CD4-positive, alpha-beta memory T cell (primary cell): ENCODE results near the gene RPP14. TPM values are rescaled to one million over a fixed set of nuclear protein-coding genes. Genes with fewer than 3 reads are reported as not detected.
A peak's percentile ranks its signal among the peaks of the same experiment; 100 is the strongest.

Experiments used
- CTCF ChIA-PET: fragments of 350-600 bp; sonication (Branson Sonifier 250); formaldehyde crosslinking; loops from one replicate; lab custom pipeline; 2021; ENCODE audit warnings: inconsistent platforms; ENCODE audit not compliant: partially characterized antibody; lab: Charles Lee
- POLR2A ChIA-PET: fragments of 350-600 bp; sonication (Branson Sonifier 250); formaldehyde crosslinking; loops from one replicate; lab custom pipeline; 2021; ENCODE audit not compliant: partially characterized antibody; lab: Charles Lee
- DNase-seq, 5 donors: peaks; one replicate each; pipeline versions ENCODE4 v3.0.0 to v3.0.0-alpha.2; 2020 to 2022; ENCODE audit warnings: mixed read lengths in 1 of 5
- H3K27ac ChIP-seq: one replicate; pipeline ENCODE4 v1.7.0; 2013; ENCODE audit warnings: low read depth, low read length
- H3K27me3 ChIP-seq: 2 replicates; pipeline ENCODE4 v1.7.0; 2013; ENCODE audit warnings: mild to moderate bottlenecking, low read length, moderate library complexity; ENCODE audit not compliant: insufficient read depth
- H3K36me3 ChIP-seq: 2 replicates; pipeline ENCODE4 v1.7.0; 2013; ENCODE audit warnings: mild to moderate bottlenecking, low read length, moderate library complexity; ENCODE audit not compliant: insufficient read depth
- H3K4me1 ChIP-seq: 2 replicates; pipeline ENCODE4 v1.7.0; 2013; ENCODE audit warnings: mild to moderate bottlenecking, low read length, moderate library complexity; ENCODE audit not compliant: insufficient read depth
- H3K4me3 ChIP-seq, 2 donors: one replicate each; pipeline ENCODE4 v1.7.0; 2013; ENCODE audit warnings: low read length in 2 of 2, mild to moderate bottlenecking in 1 of 2
- H3K9me3 ChIP-seq, 2 donors: one replicate each; pipeline ENCODE4 v1.7.0; 2013; ENCODE audit warnings: low read length in 2 of 2, control low read depth in 1 of 2; ENCODE audit not compliant: control insufficient read depth in 1 of 2
- H3K27ac Mint-ChIP-seq, 7 donors: one replicate each; pipeline ENCODE4 v1.8.0; 2020 to 2021; ENCODE audit warnings: mixed read lengths in 7 of 7, mild to moderate bottlenecking in 6 of 7, inconsistent platforms in 3 of 7, moderate library complexity in 3 of 7
- H3K27me3 Mint-ChIP-seq, 2 donors: one replicate each; pipeline ENCODE4 v1.8.0; 2020 to 2021; ENCODE audit warnings: mixed read lengths in 2 of 2
- H3K36me3 Mint-ChIP-seq, 2 donors: one replicate each; pipeline ENCODE4 v1.8.0; 2020 to 2021; ENCODE audit warnings: mixed read lengths in 2 of 2, inconsistent platforms in 1 of 2, mild to moderate bottlenecking in 1 of 2
- H3K4me1 Mint-ChIP-seq, 4 donors: one replicate each; pipeline ENCODE4 v1.8.0; 2020 to 2021; ENCODE audit warnings: mixed read lengths in 4 of 4, mild to moderate bottlenecking in 1 of 4
- H3K4me3 Mint-ChIP-seq, 8 donors: one replicate each; pipeline ENCODE4 v1.8.0; 2020 to 2021; ENCODE audit warnings: mixed read lengths in 8 of 8, mild to moderate bottlenecking in 7 of 8, moderate library complexity in 6 of 8, inconsistent platforms in 3 of 8
- H3K9me3 Mint-ChIP-seq, 8 donors: one replicate each; pipeline ENCODE4 v1.8.0; 2020 to 2021; ENCODE audit warnings: mixed read lengths in 8 of 8, mild to moderate bottlenecking in 5 of 8, inconsistent platforms in 3 of 8, moderate library complexity in 1 of 8
- intact Hi-C: fragments of 100-400 bp; cut with micrococcal nuclease; formaldehyde crosslinking; loops from one replicate; pipeline ENCODE4 v1.15.1; 2023
- polyA plus RNA-seq, 2 donors: library from polyadenylated mRNA; unstranded; fragments of 300-500 nt; fragmentation: Illumina TruSeq; gene quantifications; one replicate each; pipeline ENCODE4 v1.2.3, GENCODE V29; 2021
- total RNA-seq, 2 experiments: library from RNA; stranded (reverse); gene quantifications; one replicate each; pipeline ENCODE4 v1.2.3, GENCODE V29; 2021

The RPP14 gene
- total and polyA plus RNA-seq, 4 experiments from 2014 or later: 6.1 to 15.4 (median 10.7) TPM

DNA sequence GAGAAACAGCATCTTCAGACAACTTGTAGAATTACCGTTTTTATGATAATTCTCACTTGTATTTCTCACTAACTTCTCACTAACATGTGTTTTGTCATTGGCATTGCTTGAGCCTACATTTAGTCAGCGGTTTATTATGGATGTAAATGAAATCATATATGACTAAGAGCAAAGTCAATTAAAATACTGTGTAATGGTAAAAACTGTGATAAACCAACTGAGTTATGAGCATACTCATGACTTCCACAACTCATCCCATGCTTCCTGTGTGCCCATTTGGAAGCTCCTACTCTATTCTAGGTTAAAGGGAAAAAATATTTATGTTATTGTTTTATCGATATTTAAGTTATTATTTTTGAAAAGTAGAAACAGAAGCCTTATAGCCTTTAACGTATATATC, 39.4 kb downstream of the RPP14 start:
- Mint-ChIP-seq H3K36me3 (peaks cover 12 to 17% of the 10 kb centered on the region in 2 donors), H3K4me3 (no peak overlapping the region), H3K4me1 (peaks cover 16 to 26% (median 20%) of the 10 kb centered on the region in 4 donors), H3K27ac (no peak overlapping the region), H3K27me3 (no peaks in the 10 kb centered on the region), H3K9me3 (no peaks in the 10 kb centered on the region)
- peaks cover 9% of the 10 kb centered on the region for H3K4me1 ChIP-seq
- DNase-seq: no peak
- intact Hi-C loops: no loop called here
- H3K4me3 ChIP-seq: no peak overlapping the region
- ChIA-PET CTCF (no interaction called here), POLR2A (no interaction called here)
- H3K27ac ChIP-seq: no peak overlapping the region
- no peaks in the 10 kb centered on the region for H3K27me3 ChIP-seq
- H3K9me3 ChIP-seq: no peaks in the 10 kb centered on the region
- H3K36me3 ChIP-seq: no peaks in the 10 kb centered on the region

- no peaks in the 10 kb centered on the region for H3K9me3 ChIP-seq
- DNase-seq: no peak
- H3K27ac Mint-ChIP-seq: peak overlapping the region in 1 of 7 donors; percentile 19
- no peak overlapping the region for H3K4me3 ChIP-seq
- H3K27me3 Mint-ChIP-seq: no peaks in the 10 kb centered on the region
- CTCF ChIA-PET: interaction anchor here (1.1 kb wide), 1 partner anchor 11 kb away, joined by 5 read pairs; no protein-coding TSS in a partner anchor
- POLR2A ChIA-PET: no interaction called here
- intact Hi-C loops: no loop called here
- no peaks in the 10 kb centered on the region for H3K36me3 ChIP-seq
- H3K36me3 Mint-ChIP-seq: peaks cover 6 to 11% of the 10 kb centered on the region in 2 donors
- no peak overlapping the region for H3K4me3 Mint-ChIP-seq
- no peaks in the 10 kb centered on the region for H3K9me3 Mint-ChIP-seq
- no peaks in the 10 kb centered on the region for H3K27me3 ChIP-seq
- no peak overlapping the region for H3K27ac ChIP-seq
- H3K4me1 ChIP-seq: peaks cover 9% of the 10 kb centered on the region
- H3K4me1 Mint-ChIP-seq: peaks cover 18 to 33% (median 25%) of the 10 kb centered on the region in 4 donors
Observed at GRCh38 chr3:58346368-58346767, 40.3 kb downstream of the RPP14 start.

- Histone ChIP-seq H3K36me3 (no peaks in the 10 kb centered on the region), H3K27me3 (no peaks in the 10 kb centered on the region), H3K9me3 (no peaks in the 10 kb centered on the region), H3K4me1 (peaks cover 9% of the 10 kb centered on the region), H3K4me3 (no peak overlapping the region), H3K27ac (no peak overlapping the region)
- Mint-ChIP-seq H3K4me3 (no peak overlapping the region), H3K36me3 (peaks cover 3 to 10% of the 10 kb centered on the region in 2 donors), H3K27ac (no peak overlapping the region), H3K27me3 (no peaks in the 10 kb centered on the region), H3K4me1 (peaks cover 23 to 44% (median 31%) of the 10 kb centered on the region in 4 donors), H3K9me3 (no peaks in the 10 kb centered on the region)
- ChIA-PET POLR2A (no interaction called here), CTCF (interaction anchor here (1.1 to 1.5 kb wide), 2 partner anchors 8 to 67 kb away, joined by 3 to 4 read pairs; no protein-coding TSS in a partner anchor)
- no peak for DNase-seq
- intact Hi-C loops: no loop called here
Observed at GRCh38 chr3:58347984-58348383, 41.9 kb downstream of the RPP14 start.

DNA sequence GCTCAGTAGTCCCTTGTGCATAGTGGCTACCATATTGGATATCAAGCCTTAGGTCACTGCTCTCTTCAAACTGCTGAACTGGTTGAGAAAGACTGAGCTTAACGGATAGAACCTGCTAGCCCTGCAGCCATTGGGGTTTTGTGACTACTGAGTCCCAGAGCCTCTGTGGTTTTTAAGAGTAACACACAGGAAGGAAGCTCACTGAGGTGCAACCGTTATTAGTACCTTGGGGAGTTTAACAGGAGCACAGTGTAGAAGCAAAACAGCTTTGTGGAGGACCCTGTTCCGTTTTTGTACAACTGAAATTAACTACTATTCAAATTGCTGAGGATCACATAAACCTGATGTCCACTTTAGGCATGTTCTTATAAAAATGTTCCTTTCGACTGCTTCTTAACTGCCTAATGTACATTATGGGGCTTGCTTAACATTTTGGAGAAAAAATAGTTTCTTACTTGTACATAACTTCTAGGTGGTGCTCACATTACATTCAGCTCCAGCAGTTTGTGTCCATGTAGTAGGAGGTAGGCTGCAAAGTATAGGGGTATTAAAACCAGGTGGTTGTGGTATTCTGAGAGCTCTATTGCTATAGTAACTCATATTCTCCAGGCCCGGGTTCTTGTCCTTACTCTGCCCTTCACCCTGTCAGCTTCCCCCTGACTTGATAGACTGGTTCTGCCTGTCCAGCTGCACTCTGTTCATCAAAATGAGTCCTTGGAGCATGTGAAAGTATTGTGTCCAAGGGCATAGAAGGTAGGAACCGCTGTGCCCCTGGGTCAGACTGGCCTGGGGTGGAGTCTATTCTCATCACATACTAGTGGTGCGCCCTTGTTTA, 44.0 kb downstream of the RPP14 start:
- Histone ChIP-seq H3K36me3 (no peaks in the 10 kb centered on the region), H3K27ac (no peak overlapping the region), H3K9me3 (no peaks in the 10 kb centered on the region), H3K4me1 (peaks cover 15% of the 10 kb centered on the region), H3K27me3 (no peaks in the 10 kb centered on the region), H3K4me3 (no peak overlapping the region)
- no peak for DNase-seq
- Mint-ChIP-seq H3K4me3 (peak overlapping the region in 1 of 8 donors; percentile 0), H3K4me1 (peaks cover 29 to 48% (median 39%) of the 10 kb centered on the region in 4 donors), H3K27me3 (no peaks in the 10 kb centered on the region), H3K9me3 (no peaks in the 10 kb centered on the region), H3K36me3 (peaks cover 1 to 10% of the 10 kb centered on the region in 2 donors), H3K27ac (peak overlapping the region in 4 of 7 donors; percentile 22 to 57 (median 32))
- POLR2A ChIA-PET: interaction anchor here (0.5 to 1.5 kb wide), 3 partner anchors 14 to 163 kb away, joined by 3 to 5 read pairs (median 4); no protein-coding TSS in a partner anchor
- intact Hi-C loops: no loop called here
- CTCF ChIA-PET: interaction anchor here (0.7 to 1.7 kb wide), 5 partner anchors 13 to 165 kb away, joined by 3 to 4 read pairs (median 3); partner anchors contain the start of genes HTD2, PXK and RPP14

DNA sequence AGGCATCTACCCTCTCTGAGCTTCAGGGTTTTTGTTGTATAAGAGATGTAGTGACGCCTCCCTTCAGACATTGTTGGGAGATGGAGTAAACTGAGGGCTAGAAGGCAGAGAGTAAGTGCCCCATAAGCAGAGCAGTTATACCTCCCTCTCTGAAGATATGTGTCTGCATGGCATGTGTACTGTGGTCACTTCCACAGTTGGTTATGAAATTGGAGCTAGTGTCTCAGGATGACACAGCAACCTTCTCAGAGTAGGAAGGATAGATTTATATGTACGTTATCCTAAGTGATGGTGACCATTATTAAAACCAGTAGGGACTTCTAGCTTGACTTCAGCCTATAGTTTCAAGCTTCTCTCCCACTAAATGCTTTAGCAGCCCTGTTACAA, 44.6 kb downstream of the RPP14 start:
- intact Hi-C loops: no loop called here
- Mint-ChIP-seq H3K4me3 (peak overlapping the region in 1 of 8 donors; percentile 0), H3K36me3 (peaks cover 1 to 10% of the 10 kb centered on the region in 2 donors), H3K4me1 (peaks cover 29 to 50% (median 40%) of the 10 kb centered on the region in 4 donors), H3K9me3 (no peaks in the 10 kb centered on the region), H3K27ac (peak overlapping the region in 2 of 7 donors; percentile 25 to 62), H3K27me3 (no peaks in the 10 kb centered on the region)
- Histone ChIP-seq H3K9me3 (no peaks in the 10 kb centered on the region), H3K4me3 (no peak overlapping the region), H3K36me3 (no peaks in the 10 kb centered on the region), H3K27me3 (no peaks in the 10 kb centered on the region), H3K4me1 (peaks cover 15% of the 10 kb centered on the region), H3K27ac (no peak overlapping the region)
- ChIA-PET POLR2A (interaction anchor here (1.5 kb wide), 1 partner anchor 19 kb away, joined by 5 read pairs; no protein-coding TSS in a partner anchor), CTCF (interaction anchor here (0.9 to 1.7 kb wide), 5 partner anchors 12 to 166 kb away, joined by 3 to 4 read pairs (median 4); partner anchors contain the start of genes HTD2 and PXK)
- no peak for DNase-seq

DNA sequence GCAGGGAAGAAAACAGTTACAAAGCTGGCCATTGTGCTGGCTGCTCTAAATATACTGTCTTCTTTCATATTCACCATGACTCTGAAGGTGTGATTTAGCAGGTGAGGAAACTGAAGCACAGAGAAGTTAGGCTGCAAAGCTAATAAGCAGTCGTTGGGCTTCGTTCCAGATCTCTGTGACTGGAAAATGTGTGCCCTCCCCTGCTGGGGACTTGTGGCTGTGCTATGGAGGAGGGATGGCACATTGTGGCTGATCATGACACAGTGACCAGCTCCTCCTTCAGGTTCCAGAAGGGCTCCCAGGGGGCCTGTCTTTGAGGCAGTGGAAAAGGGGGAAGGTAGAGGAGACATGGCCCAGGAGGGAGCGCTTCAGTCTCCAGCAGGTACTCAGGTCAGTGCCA, 45.9 kb downstream of the RPP14 start:
- Histone ChIP-seq H3K27me3 (no peaks in the 10 kb centered on the region), H3K9me3 (no peaks in the 10 kb centered on the region), H3K4me3 (no peak overlapping the region), H3K27ac (no peak overlapping the region), H3K36me3 (no peaks in the 10 kb centered on the region), H3K4me1 (peaks cover 15% of the 10 kb centered on the region)
- ChIA-PET POLR2A (no interaction called here), CTCF (interaction anchor here (1.1 to 1.6 kb wide), 2 partner anchors 11 to 46 kb away, joined by 4 read pairs; partner anchors contain the start of genes HTD2 and RPP14)
- intact Hi-C loops: no loop called here
- Mint-ChIP-seq H3K9me3 (no peaks in the 10 kb centered on the region), H3K4me3 (no peak overlapping the region), H3K4me1 (peaks cover 24 to 55% (median 37%) of the 10 kb centered on the region in 4 donors), H3K27me3 (no peaks in the 10 kb centered on the region), H3K36me3 (peaks cover 1 to 10% of the 10 kb centered on the region in 2 donors), H3K27ac (peak overlapping the region in 2 of 7 donors; percentile 52 to 57)
- DNase-seq: no peak

GRCh38 chr3:58352626-58353025, 46.6 kb downstream of the RPP14 start:
- Histone ChIP-seq H3K9me3 (no peaks in the 10 kb centered on the region), H3K27me3 (no peaks in the 10 kb centered on the region), H3K36me3 (no peaks in the 10 kb centered on the region), H3K4me1 (peaks cover 15% of the 10 kb centered on the region), H3K27ac (no peak overlapping the region), H3K4me3 (no peak overlapping the region)
- DNase-seq: no peak
- Mint-ChIP-seq H3K27me3 (no peaks in the 10 kb centered on the region), H3K27ac (no peak overlapping the region), H3K4me3 (no peak overlapping the region), H3K4me1 (peaks cover 26 to 55% (median 35%) of the 10 kb centered on the region in 4 donors), H3K9me3 (no peaks in the 10 kb centered on the region), H3K36me3 (peaks cover 1 to 6% of the 10 kb centered on the region in 2 donors)
- POLR2A ChIA-PET: no interaction called here
- CTCF ChIA-PET: interaction anchor here (0.7 to 1.1 kb wide), 2 partner anchors 21 to 46 kb away, joined by 3 to 4 read pairs; partner anchors contain the start of genes HTD2 and RPP14
- intact Hi-C loops: no loop called here
